IPS DF 6.9 (cell line): ENCODE data around the gene EME1.
"Not testable (repeated sequence)": the region's sequence is repeated elsewhere in the genome, so short reads cannot be mapped to it uniquely, and the experiment has no call there.

Experiments
- DNase-seq: peaks from one replicate; pipeline ENCODE4 v3.0.0-alpha.2; 2013; ENCODE audit warnings: low read depth, low spot score
- H3K27ac ChIP-seq: one replicate; pipeline ENCODE4 v1.5.1; 2013; ENCODE audit warnings: low read length, control low read depth
- H3K27me3 ChIP-seq: 2 replicates; pipeline ENCODE4 v1.6.1; 2013; ENCODE audit warnings: mild to moderate bottlenecking, low read length; ENCODE audit not compliant: control insufficient read depth, insufficient read depth
- H3K36me3 ChIP-seq: 2 replicates; pipeline ENCODE4 v1.6.1; 2013; ENCODE audit warnings: low read length; ENCODE audit not compliant: control insufficient read depth, insufficient read depth
- H3K4me1 ChIP-seq: 2 replicates; pipeline ENCODE4 v1.6.1; 2013; ENCODE audit warnings: low read length; ENCODE audit not compliant: control insufficient read depth, insufficient read depth
- H3K4me3 ChIP-seq: 2 replicates; pipeline ENCODE4 v1.5.1; 2013; ENCODE audit warnings: mild to moderate bottlenecking, low read length
- H3K9me3 ChIP-seq: 2 replicates; pipeline ENCODE4 v1.6.1; 2013; ENCODE audit warnings: low read length, inconsistent platforms; ENCODE audit not compliant: control insufficient read depth, insufficient read depth
- WGBS: extraction: QIAGEN DNeasy Blood & Tissue Kit; methylation state at CpG from one replicate; pipeline ENCODE4 v1.1.7; 2013; ENCODE audit warnings: mixed read lengths, missing lambda C conversion rate; ENCODE audit not compliant: insufficient read length, insufficient coverage; 5-methylcytosine and 5-hydroxymethylcytosine counted together

EME1 gene

DNA sequence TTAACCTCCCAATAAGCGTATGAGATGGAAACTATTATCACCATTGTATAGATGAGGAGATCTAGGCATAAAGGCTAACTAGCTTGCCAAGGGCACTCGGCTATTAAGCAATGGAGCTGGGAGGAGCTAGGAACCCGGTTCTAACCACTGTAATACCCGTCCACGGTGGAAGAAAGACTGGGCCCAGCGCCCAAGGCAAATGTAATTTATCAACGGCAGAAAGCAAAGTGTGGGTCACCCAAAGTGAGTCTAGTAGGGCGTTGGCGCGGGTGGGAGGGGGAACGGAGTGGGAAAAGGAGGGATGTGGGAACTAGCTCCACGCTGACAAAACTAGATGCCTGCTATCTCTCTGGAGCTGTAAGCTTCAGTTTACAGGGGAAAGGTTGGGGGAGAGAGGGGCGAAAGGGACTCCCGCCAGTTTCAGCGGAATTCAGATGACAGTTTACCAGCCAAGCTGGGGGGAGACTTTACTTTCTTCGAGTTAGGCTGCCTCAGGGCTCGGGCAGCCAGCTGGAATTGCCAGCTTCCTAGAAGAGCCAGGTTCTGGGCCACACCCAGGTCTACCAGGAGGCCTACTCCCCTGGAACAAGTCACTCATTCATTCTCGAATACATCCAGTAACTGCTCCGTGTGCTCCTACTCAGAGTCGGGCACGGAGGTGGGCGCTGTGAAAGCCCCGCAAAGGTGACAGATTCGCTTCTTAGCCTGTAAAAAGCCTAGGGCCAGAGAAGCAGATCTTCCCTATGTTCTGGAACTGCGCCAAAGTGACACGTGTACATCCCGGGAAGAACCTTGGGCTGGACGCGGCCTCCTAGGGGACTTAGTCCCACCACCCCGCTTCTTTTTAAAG, 23.5 kb downstream of the EME1 start:
- H3K27ac ChIP-seq: no peak overlapping the region
- H3K27me3 ChIP-seq: no peaks in the 10 kb centered on the region
- H3K4me1 ChIP-seq: no peaks in the 10 kb centered on the region
- H3K36me3 ChIP-seq: peaks cover 26% of the 10 kb centered on the region; the same call in 1 of the 2 replicates
- no peak for DNase-seq
- WGBS: no CpG with 5 or more reads among the region's 30 CpGs
- H3K4me3 ChIP-seq: peak overlapping the region; percentile 78
- H3K9me3 ChIP-seq: no peaks in the 10 kb centered on the region

DNA sequence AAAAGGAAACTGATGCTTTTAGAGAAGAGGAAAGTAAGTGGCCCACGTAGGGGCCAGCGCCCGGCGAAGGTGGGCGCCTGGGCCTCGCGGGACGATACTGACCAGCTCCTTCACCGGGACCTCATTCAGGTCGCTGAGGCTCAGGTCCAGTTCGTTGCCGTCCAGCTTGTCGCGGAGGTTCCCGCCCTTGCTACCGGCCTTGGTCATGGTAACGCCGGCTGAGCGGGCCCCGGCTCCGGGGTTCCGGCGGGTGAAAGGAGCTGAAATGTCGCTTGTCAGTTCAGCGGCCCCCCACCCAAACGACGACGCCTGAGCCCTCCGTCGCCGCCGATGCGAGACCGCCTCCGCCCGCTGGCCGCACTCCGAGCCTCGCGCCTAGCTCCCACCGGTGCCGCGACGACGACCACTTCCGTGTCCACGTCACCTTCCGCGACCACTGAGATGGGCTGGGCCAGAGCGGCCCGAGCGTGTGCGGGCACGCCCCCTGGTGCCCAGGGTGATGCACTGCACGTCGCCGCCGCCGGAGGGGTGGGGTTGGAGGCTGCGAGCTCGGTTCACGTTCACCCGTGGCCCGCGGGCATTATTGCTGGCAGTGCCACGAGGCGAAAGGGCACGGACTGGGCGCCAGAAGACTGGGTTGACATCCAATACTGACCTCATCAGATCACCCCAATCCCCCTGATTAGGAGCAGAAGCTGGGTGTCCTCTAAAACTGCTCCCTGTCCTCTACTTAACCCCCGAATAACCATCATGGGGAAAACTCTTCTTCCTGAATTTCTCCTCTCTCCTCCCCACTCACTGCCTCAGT, 24.3 kb downstream of the EME1 start, which contains the start of gene LRRC59:
LRRC59 (minus strand) TSS at position 413 of the 808 bp plus-strand sequence; CDS start at position 207, 206 bp downstream.
- Histone ChIP-seq H3K27me3 (no peaks in the 10 kb centered on the region), H3K9me3 (no peaks in the 10 kb centered on the region), H3K27ac (no peak within 1 kb of the TSS), H3K4me3 (peak within 1 kb of the TSS; percentile 78), H3K4me1 (no peaks in the 10 kb centered on the region), H3K36me3 (peaks cover 19% of the 10 kb centered on the region; the same call in 1 of the 2 replicates)
- peak; percentile 41 for DNase-seq
- no CpG with 5 or more reads among the region's 70 CpGs for WGBS

DNA sequence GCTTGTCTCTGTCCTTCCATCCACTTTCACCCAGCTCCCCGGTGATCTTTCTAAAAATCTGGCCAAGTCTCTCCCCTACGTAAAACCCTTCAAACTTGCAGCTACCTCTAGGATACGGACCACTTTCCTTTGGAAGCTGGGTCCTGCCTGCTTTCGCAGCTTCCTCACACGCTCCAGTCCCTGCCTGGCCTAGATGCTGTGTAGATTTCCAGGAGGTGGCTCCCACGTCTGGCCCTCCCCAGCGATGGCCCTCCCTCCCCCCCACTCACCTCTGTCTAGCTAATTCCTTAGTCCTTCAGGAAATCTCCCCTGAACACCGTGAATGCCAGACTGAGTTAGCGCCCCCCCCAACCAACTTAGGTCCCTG, 24.9 kb downstream of the EME1 start:
- Histone ChIP-seq H3K27ac (no peak overlapping the region), H3K9me3 (no peaks in the 10 kb centered on the region), H3K27me3 (no peaks in the 10 kb centered on the region), H3K36me3 (peaks cover 14% of the 10 kb centered on the region; the same call in 1 of the 2 replicates), H3K4me1 (0 out of 2 replicates have a peak, but pooled peaks cover 1% of the 10 kb centered on the region), H3K4me3 (no peak overlapping the region)
- no CpG with 5 or more reads among the region's 9 CpGs for WGBS
- DNase-seq: no peak

DNA sequence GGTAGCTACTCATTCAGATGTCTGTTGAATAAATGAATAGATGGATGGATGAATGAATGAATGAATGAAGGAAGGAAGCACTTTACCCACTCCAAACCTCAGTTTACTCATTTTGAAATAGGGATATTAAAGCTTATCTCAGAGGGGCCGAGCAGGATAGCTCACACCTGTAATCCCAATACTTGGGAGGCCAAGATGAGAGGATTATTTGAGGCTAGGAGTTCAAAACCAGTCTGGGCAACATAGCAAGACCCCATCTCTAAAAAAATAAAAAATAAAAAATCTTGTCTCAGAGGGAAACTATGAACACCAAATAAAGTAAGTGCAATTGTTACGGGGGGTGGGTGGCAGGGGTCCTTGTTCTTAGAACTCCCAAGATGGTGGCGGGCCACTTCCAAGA, 25.6 kb downstream of the EME1 start:
- H3K4me1 ChIP-seq, H3K4me3 ChIP-seq, H3K27ac ChIP-seq, H3K36me3 ChIP-seq, H3K27me3 ChIP-seq, H3K9me3 ChIP-seq, DNase-seq: not testable (repeated sequence)
- WGBS: no CpG with 5 or more reads among the region's 3 CpGs

DNA sequence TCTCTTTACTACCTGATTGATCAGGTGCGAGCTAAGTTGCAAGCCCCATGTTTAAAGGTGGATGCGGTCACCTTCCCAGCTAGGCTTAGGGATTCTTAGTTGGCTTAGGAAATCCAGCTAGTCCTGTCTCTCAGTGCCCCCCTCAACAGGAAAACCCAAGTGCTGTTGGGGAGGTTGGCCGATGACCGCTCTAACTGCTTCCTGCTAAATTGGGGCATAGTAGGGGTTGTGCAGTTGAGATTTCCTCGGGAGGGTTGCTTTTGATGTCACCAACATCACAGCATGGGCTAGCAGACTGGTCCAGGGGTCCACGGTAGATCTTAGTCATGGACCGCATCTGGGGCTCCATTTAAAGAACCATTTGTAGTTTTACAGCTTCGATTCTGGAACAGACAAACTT, 26.6 kb downstream of the EME1 start:
- not testable (repeated sequence) for H3K36me3 ChIP-seq, H3K27ac ChIP-seq, H3K4me3 ChIP-seq, H3K27me3 ChIP-seq, H3K9me3 ChIP-seq, H3K4me1 ChIP-seq, DNase-seq
- WGBS: no CpG with 5 or more reads among the region's 8 CpGs

DNA sequence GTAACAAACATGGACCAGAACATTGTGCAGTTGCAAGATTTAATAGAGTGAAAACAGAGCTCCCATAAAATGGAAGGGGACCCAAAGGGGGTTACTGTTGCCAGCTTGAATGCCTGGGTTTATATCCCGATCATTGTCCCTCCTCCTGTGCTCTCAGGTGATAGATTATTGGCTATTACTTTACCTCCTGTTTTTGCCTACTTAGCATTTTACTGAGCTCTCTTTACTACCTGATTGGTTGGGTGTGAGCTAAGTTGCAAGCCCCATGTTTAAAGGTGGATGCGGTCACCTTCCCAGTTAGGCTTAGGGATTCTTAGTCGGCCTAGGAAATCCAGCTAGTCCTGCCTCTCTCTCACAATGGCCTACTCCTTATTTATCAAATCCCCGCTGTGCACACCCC, 32.3 kb downstream of the EME1 start:
- H3K27me3 ChIP-seq, H3K4me1 ChIP-seq, H3K36me3 ChIP-seq, H3K9me3 ChIP-seq, H3K4me3 ChIP-seq, H3K27ac ChIP-seq, DNase-seq: not testable (repeated sequence)
- WGBS: no CpG with 5 or more reads among the region's 4 CpGs

DNA sequence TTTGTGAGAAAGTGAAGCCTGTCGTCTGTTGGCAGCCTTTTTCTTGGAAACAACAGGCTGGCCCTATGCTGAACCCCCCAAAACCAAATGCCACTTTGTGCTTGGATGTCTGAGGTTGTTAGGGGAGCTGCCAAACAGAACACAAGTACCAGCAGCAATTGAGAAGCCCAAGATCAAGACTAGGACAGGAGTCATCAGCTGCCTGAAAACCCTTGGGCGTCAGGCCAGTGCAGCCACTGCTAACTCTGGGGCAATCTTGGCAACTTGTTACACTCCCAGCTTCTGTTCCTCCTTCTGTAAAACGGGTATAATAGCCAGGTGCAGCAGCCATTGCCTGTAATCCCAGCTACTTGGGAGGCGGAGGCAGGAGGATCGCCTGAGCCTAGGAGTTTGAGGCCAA, 33.5 kb downstream of the EME1 start:
- no peaks in the 10 kb centered on the region for H3K9me3 ChIP-seq
- no peak for DNase-seq
- no CpG with 5 or more reads among the region's 5 CpGs for WGBS

DNA sequence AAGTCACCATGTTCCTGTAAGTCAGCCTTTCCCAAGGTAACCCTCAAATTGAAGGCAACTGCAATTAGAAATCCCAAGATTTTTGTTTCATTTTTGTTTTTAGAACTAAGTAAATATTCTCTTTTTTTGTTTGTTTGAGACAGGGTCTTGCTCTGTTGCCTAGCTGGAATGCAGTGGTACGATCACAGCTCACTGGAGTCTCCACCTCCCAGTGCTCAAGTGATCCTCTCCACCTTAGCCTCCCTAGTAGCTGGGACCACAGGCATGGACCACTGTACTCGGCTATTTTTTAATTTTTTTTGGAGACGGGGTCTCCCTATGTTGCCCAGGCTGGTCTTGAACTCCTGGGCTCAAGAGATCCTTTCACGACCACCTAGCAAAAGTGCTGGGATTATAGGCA, 34.9 kb downstream of the EME1 start:
- H3K9me3 ChIP-seq: no peaks in the 10 kb centered on the region
- no CpG with 5 or more reads among the region's 4 CpGs for WGBS
- H3K27ac ChIP-seq: no peak overlapping the region
- H3K4me3 ChIP-seq: no peak overlapping the region
- H3K4me1 ChIP-seq: no peaks in the 10 kb centered on the region
- DNase-seq: no peak
- no peaks in the 10 kb centered on the region for H3K27me3 ChIP-seq
- no peaks in the 10 kb centered on the region for H3K36me3 ChIP-seq

More for the DNA sequence above, 33.5 kb downstream of the EME1 start:
- Histone ChIP-seq H3K27me3 (no peaks in the 10 kb centered on the region), H3K4me3 (no peak overlapping the region), H3K4me1 (0 out of 2 replicates have a peak, but pooled peaks cover 1% of the 10 kb centered on the region), H3K27ac (no peak overlapping the region), H3K36me3 (no peaks in the 10 kb centered on the region)

DNA sequence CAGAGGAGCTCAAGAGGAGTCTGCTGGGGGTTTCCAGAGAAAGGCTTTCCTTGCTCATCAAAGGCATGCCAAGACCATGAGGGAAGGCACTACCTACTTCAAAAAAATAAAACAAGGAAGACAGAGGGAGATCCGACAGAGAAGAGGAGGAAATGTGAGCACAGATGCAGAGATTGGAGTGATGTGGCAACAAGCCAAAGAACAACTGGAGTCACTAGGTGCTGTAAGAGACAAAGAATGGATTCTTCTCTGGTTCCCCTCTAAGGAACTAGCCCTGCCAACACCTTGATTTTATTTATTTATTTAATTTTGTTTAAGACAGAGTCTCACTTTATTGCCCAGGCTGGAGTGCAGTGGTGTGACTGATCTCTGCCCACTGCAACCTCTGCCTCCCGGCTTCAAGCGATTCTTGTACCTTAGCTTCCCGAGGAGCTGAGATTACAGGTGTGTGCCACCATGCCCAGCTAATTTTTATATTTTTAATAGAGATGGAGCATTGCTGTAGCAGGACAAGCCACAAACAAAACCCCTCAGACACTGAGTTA, 39.2 kb downstream of the EME1 start:
- H3K4me1 ChIP-seq: no peaks in the 10 kb centered on the region
- DNase-seq: no peak
- WGBS: no CpG with 5 or more reads among the region's 4 CpGs

DNA sequence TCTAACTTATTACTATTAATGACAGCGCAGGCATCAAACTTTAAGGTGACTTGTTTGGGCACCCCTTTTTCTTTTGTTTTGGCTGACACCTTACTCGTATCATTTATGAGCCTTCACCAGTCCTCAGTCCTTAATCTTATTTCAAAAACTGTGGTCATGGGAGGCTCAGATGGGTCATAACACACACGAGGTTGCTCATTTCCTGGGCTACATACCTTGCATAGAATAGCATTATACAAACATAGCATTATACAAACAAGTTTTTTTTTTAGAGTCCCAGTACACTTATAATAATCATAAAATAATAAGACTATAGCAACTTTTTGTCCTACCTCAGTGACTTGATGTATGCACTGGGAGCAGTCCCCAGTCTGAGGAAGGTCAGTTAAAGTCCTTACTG, 41.8 kb downstream of the EME1 start:
- Histone ChIP-seq H3K27ac (no peak overlapping the region), H3K4me3 (no peak overlapping the region), H3K9me3 (no peaks in the 10 kb centered on the region), H3K27me3 (no peaks in the 10 kb centered on the region), H3K4me1 (no peaks in the 10 kb centered on the region), H3K36me3 (no peaks in the 10 kb centered on the region)
- no CpG with 5 or more reads among the region's 3 CpGs for WGBS
- no peak for DNase-seq

More for the DNA sequence above, 39.2 kb downstream of the EME1 start:
- Histone ChIP-seq H3K27ac (no peak overlapping the region), H3K9me3 (no peaks in the 10 kb centered on the region), H3K36me3 (no peaks in the 10 kb centered on the region), H3K4me3 (no peak overlapping the region), H3K27me3 (no peaks in the 10 kb centered on the region)
